Measurements from ENCODE around the gene DMPK. TPM values are rescaled to one million over a fixed set of nuclear protein-coding genes. Genes with fewer than 3 reads are reported as not detected.

DMPK gene
- total RNA-seq, 6 experiments from 2014 or later = 85.5 to 144 (median 102) TPM

- TF ChIP-seq, protein P1, sequence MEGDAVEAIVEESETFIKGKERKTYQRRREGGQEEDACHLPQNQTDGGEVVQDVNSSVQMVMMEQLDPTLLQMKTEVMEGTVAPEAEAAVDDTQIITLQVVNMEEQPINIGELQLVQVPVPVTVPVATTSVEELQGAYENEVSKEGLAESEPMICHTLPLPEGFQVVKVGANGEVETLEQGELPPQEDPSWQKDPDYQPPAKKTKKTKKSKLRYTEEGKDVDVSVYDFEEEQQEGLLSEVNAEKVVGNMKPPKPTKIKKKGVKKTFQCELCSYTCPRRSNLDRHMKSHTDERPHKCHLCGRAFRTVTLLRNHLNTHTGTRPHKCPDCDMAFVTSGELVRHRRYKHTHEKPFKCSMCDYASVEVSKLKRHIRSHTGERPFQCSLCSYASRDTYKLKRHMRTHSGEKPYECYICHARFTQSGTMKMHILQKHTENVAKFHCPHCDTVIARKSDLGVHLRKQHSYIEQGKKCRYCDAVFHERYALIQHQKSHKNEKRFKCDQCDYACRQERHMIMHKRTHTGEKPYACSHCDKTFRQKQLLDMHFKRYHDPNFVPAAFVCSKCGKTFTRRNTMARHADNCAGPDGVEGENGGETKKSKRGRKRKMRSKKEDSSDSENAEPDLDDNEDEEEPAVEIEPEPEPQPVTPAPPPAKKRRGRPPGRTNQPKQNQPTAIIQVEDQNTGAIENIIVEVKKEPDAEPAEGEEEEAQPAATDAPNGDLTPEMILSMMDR (IDR thresholded peaks at IDR 0.05) = peak; percentile 42
- H3K27me3 Mint-ChIP-seq (ENCODE audit: insufficient read depth) = peaks cover 18% of the 10 kb centered on the region
- H3K4me3 Mint-ChIP-seq = no peak overlapping the region; the same call in 1 of the 2 replicates
- DNase-seq = no peak
- H3K4me1 Mint-ChIP-seq (ENCODE audit: low read depth) = peaks cover 8% of the 10 kb centered on the region
- H3K36me3 Mint-ChIP-seq (ENCODE audit: low read depth) = no peaks in the 10 kb centered on the region
- no peak overlapping the region for H3K27ac Mint-ChIP-seq
- H3K9me3 Mint-ChIP-seq = no peaks in the 10 kb centered on the region
Observed at GRCh38 chr19:45764475-45764874, 17.8 kb downstream of the DMPK start.

DNA sequence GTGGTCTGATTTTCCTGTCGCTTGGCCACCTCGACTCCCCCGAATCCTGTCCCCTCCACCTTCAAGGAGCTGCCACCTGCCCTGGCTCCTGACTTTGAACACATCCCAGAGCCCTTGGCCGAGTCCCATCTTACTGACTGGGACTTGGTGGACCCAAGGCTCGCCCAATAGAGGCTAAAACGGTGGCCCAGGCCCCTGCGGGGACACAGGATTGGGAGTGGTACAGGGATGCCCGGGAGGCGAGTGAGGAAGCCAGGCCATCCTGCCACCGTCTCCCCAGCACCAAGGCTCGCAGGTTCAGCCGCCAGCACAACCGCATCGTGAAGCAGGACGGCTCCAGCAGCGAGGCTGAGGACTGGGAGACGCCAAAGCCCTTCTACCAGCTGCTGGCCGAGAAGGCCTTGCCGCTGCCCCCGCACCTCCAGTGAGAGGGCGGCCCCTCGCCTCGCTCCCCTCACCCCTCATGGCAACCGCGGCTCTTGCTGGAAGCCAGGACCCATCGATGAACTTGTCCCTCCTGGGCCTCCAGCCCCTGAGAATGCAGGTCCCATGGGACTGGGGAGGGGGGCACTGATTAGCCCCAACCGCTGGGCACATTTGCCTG is 18.5 kb downstream of the DMPK start:
- peaks cover 15% of the 10 kb centered on the region for H3K27me3 Mint-ChIP-seq (ENCODE audit: insufficient read depth)
- no peak for DNase-seq
- H3K9me3 Mint-ChIP-seq = no peaks in the 10 kb centered on the region
- TF ChIP-seq, protein P1 (IDR thresholded peaks at IDR 0.05) = no peak
- no peak overlapping the region for H3K27ac Mint-ChIP-seq
- no peaks in the 10 kb centered on the region for H3K36me3 Mint-ChIP-seq (ENCODE audit: low read depth)
- H3K4me1 Mint-ChIP-seq (ENCODE audit: low read depth) = peaks cover 7% of the 10 kb centered on the region; the same call in 1 of the 2 replicates
- H3K4me3 Mint-ChIP-seq = no peak overlapping the region

GRCh38 chr19:45762870-45763631 is 19.2 kb downstream of the DMPK start:
- DNase-seq = no peak
- Mint-ChIP-seq H3K27me3 (ENCODE audit: insufficient read depth) (peaks cover 20% of the 10 kb centered on the region), H3K36me3 (ENCODE audit: low read depth) (no peaks in the 10 kb centered on the region), H3K27ac (no peak overlapping the region), H3K9me3 (no peaks in the 10 kb centered on the region), H3K4me3 (no peak overlapping the region), H3K4me1 (ENCODE audit: low read depth) (peaks cover 7% of the 10 kb centered on the region; the same call in 1 of the 2 replicates)
- TF ChIP-seq, protein P1 (IDR thresholded peaks at IDR 0.05) = no peak

DNA sequence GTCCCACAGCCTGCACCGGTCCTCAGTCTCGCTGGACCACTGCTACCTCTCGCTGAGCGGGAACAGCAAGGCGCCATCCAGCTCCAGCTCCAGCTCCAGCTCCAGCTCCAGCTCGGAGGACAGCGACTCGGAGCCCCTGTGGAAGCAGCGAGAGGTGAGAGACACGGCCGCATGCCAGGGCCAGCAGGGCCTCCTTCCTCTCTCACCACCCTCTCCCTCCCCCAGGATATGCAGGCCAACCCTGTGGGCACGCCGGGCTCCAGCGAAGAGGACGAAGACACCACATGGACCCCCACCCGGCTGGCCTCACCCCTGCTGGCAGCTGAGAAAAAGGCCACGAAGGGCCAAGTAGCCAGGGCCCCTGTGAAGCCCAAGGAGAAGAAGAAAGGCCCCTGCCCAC is 20.6 kb downstream of the DMPK start:
- Mint-ChIP-seq H3K4me3 (no peak overlapping the region), H3K9me3 (no peaks in the 10 kb centered on the region), H3K27ac (no peak overlapping the region), H3K27me3 (ENCODE audit: insufficient read depth) (peaks cover 16% of the 10 kb centered on the region), H3K4me1 (ENCODE audit: low read depth) (peaks cover 7% of the 10 kb centered on the region; the same call in 1 of the 2 replicates), H3K36me3 (ENCODE audit: low read depth) (no peaks in the 10 kb centered on the region)
- no peak for DNase-seq
- TF ChIP-seq, protein P1 (IDR thresholded peaks at IDR 0.05) = no peak

DNA sequence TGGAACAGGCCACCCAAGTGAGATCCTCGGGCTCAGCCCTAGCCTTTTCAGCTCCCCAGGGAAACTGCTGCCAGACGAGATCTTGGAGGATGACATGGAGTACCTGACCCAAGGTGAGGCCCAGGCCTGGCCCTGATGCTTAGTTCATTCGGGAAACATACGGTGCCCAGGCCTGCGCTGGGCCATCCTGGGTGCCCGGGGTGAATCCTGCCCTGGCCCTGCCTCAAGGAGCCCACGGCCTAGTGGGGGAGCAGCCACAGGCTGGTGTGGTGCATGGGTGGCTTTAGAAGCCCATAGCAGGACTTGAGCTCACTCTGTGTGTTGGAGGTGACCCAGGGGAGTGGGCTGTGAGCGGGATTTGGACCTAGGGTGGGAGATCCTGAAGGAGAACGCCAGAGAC is 23.4 kb downstream of the DMPK start:
- no peak overlapping the region for H3K27ac Mint-ChIP-seq
- peaks cover 13% of the 10 kb centered on the region for H3K27me3 Mint-ChIP-seq (ENCODE audit: insufficient read depth)
- no peaks in the 10 kb centered on the region for H3K4me1 Mint-ChIP-seq (ENCODE audit: low read depth)
- no peaks in the 10 kb centered on the region for H3K36me3 Mint-ChIP-seq (ENCODE audit: low read depth)
- TF ChIP-seq, protein P1 (IDR thresholded peaks at IDR 0.05) = no peak
- no peak overlapping the region for H3K4me3 Mint-ChIP-seq
- no peaks in the 10 kb centered on the region for H3K9me3 Mint-ChIP-seq
- no peak for DNase-seq

All from HFFc6 (cell line).